HCT116 (cell line): ENCODE data around the gene PDCL2. TPM values are rescaled to one million over a fixed set of nuclear protein-coding genes. Genes with fewer than 3 reads are reported as not detected.

Experiments
- ATAC-seq: fragments of 200-7000 bp; cut with Tn5 transposase; 2 replicates; pipeline ENCODE4 v1.9.1; 2020; ENCODE audit warnings: mild to moderate bottlenecking, moderate library complexity
- BruUV-seq: library from RNA; stranded (reverse); fragments of 400-500 nt; replicated peaks from 2 replicates; lab custom pipeline; 2021; lab: Mats Ljungman, UMichigan
- CTCF ChIA-PET: fragments of 300-600 bp; sonication (Branson Sonifier 250); formaldehyde crosslinking; loops from one replicate; lab custom pipeline; 2021; ENCODE audit warnings: antibody characterized with exemption; lab: Charles Lee
- POLR2A ChIA-PET: fragments of 300-600, 350-600 bp; sonication (Branson Sonifier 250); formaldehyde crosslinking; loops from one replicate; lab custom pipeline; 2021; ENCODE audit warnings: antibody characterized with exemption; lab: Charles Lee
- RAD21 ChIA-PET, 2 experiments: fragments of 300-600 bp; sonication (Branson Sonifier 250); formaldehyde crosslinking; loops; one replicate each; lab custom pipeline; 2023; ENCODE audit warnings: low total read pairs in 2 of 2; ENCODE audit not compliant: uncharacterized antibody in 2 of 2, unreplicated experiment in 2 of 2, low non-redundant PET in 1 of 2; lab: Charles Lee
- DNase-seq: peaks from one replicate; pipeline ENCODE4 v3.0.0-alpha.2; 2010; ENCODE audit warnings: low read depth, low spot score
- H2AFZ ChIP-seq: fragments of 200-600 bp; shearing (Covaris generic), sonication (generic); 2 replicates; pipeline ENCODE4 v1.6.1; 2017; ENCODE audit warnings: low read depth, mixed run types, mixed read lengths, antibody characterized with exemption, low read length; ENCODE audit not compliant: poor library complexity, severe bottlenecking
- H3K27ac ChIP-seq: 2 replicates; pipeline ENCODE4 v1.5.1; 2012; ENCODE audit warnings: low read depth, low read length
- H3K27me3 ChIP-seq: fragments of 200-600 bp; sonication (generic); 2 replicates; pipeline ENCODE4 v1.6.1; 2016; ENCODE audit warnings: mixed run types, low read length, mixed read lengths; ENCODE audit not compliant: insufficient read depth
- H3K36me3 ChIP-seq, 2 experiments: fragments of 200-500 bp in 1 of 2; fragments of 200-600 bp in 1 of 2; sonication (Bioruptor generic) in 1 of 2; sonication (generic) in 1 of 2; 2 replicates each; pipeline versions ENCODE4 v1.5.1 to v1.6.1; 2014 to 2016; ENCODE audit warnings: low read length in 2 of 2, inconsistent platforms in 1 of 2, mixed read lengths in 1 of 2, mixed run types in 1 of 2; ENCODE audit not compliant: insufficient read depth in 2 of 2, control insufficient read depth in 1 of 2
- H3K4me1 ChIP-seq, 2 experiments: fragments of 200-600 bp in 1 of 2; sonication (generic) in 1 of 2; 2 replicates each; pipeline versions ENCODE4 v1.5.1 to v1.6.1; 2012 to 2017; ENCODE audit warnings: low read length in 2 of 2, inconsistent platforms in 1 of 2, mild to moderate bottlenecking in 1 of 2, mixed read lengths in 1 of 2, mixed run types in 1 of 2, moderate library complexity in 1 of 2; ENCODE audit not compliant: insufficient read depth in 2 of 2, control insufficient read depth in 1 of 2
- H3K4me2 ChIP-seq: fragments of 200-600 bp; sonication (generic); 2 replicates; pipeline ENCODE4 v1.6.1; 2017; ENCODE audit warnings: mixed run types, low read length, mixed read lengths
- H3K4me3 ChIP-seq, 2 experiments: fragments of 200-600 bp in 1 of 2; sonication (generic) in 1 of 2; replicated peaks in 1 of 2; 2 replicates each; pipeline ENCODE4 v1.5.1; 2011 to 2016; ENCODE audit warnings: low read length in 2 of 2, control low read depth in 1 of 2, low read depth in 1 of 2, mild to moderate bottlenecking in 1 of 2, mixed read lengths in 1 of 2, mixed run types in 1 of 2
- H3K79me2 ChIP-seq: fragments of 200-600 bp; sonication (generic); 2 replicates; pipeline ENCODE4 v1.6.1; 2017; ENCODE audit warnings: mild to moderate bottlenecking, mixed run types, low read length, moderate library complexity, mixed read lengths; ENCODE audit not compliant: insufficient read depth
- H3K9ac ChIP-seq: fragments of 200-600 bp; sonication (generic); 2 replicates; pipeline ENCODE4 v1.6.1; 2016; ENCODE audit warnings: low read length, mixed read lengths
- H3K9me2 ChIP-seq: fragments of 200-600 bp; sonication (generic), shearing (Covaris generic); 2 replicates; pipeline ENCODE4 v1.6.1; 2017; ENCODE audit warnings: mixed run types, mild to moderate bottlenecking, moderate library complexity; ENCODE audit not compliant: insufficient read depth
- H3K9me3 ChIP-seq, 2 experiments: fragments of 200-500 bp in 1 of 2; fragments of 200-600 bp in 1 of 2; sonication (Bioruptor generic) in 1 of 2; sonication (generic) in 1 of 2; 2 replicates each; pipeline ENCODE4 v1.6.1; 2014 to 2017; ENCODE audit warnings: low read length in 2 of 2, mixed read lengths in 2 of 2, inconsistent platforms in 1 of 2, low read depth in 1 of 2, mild to moderate bottlenecking in 1 of 2, mixed run types in 1 of 2, moderate library complexity in 1 of 2; ENCODE audit not compliant: control insufficient read depth in 1 of 2, insufficient read depth in 1 of 2
- H4K20me1 ChIP-seq: fragments of 200-600 bp; sonication (generic), shearing (Covaris generic); 2 replicates; pipeline ENCODE4 v1.6.1; 2017; ENCODE audit warnings: mixed run types, mild to moderate bottlenecking, moderate library complexity; ENCODE audit not compliant: insufficient read depth
- EGR1 ChIP-seq: IDR thresholded peaks from 2 replicates; pipeline ENCODE4 v1.6.1; 2012; ENCODE audit warnings: low read depth
- ELF1 ChIP-seq: IDR thresholded peaks from 2 replicates; pipeline ENCODE4 v1.6.1; 2012; ENCODE audit warnings: low read depth, borderline replicate concordance
- EZH2 ChIP-seq: fragments of 200-600 bp; sonication (generic); IDR thresholded peaks from 2 replicates; pipeline ENCODE4 v1.6.1; 2017; ENCODE audit warnings: antibody characterized with exemption, mixed run types
- POLR2A ChIP-seq: IDR thresholded peaks from 2 replicates; pipeline ENCODE4 v1.7.0; 2011; ENCODE audit warnings: borderline replicate concordance; ENCODE audit not compliant: insufficient read depth, insufficient read length; ENCODE audit errors: extremely low read depth
- RAD21 ChIP-seq: IDR thresholded peaks from 2 replicates; pipeline ENCODE4 v1.6.1; 2012; ENCODE audit warnings: low read depth, mild to moderate bottlenecking
- REST ChIP-seq: IDR thresholded peaks from 2 replicates; pipeline ENCODE4 v1.6.1; 2012; ENCODE audit warnings: low read depth
- YY1 ChIP-seq: IDR thresholded peaks from 2 replicates; pipeline ENCODE4 v1.6.1; 2011; ENCODE audit warnings: low read length, low read depth, moderate library complexity, mild to moderate bottlenecking; ENCODE audit not compliant: insufficient replicate concordance; ENCODE audit errors: extremely low read depth
- ZNF274 ChIP-seq: fragments of 200-500 bp; sonication (Bioruptor generic); IDR thresholded peaks from 2 replicates; pipeline ENCODE4 v1.6.1; 2014; ENCODE audit warnings: mild to moderate bottlenecking, low read depth, low read length, inconsistent platforms
- intact Hi-C: fragments of 100-400 bp; cut with micrococcal nuclease; formaldehyde crosslinking; loops from 2 replicates; pipeline ENCODE4 v1.10.0; 2022
- total RNA-seq: library from RNA; stranded (reverse); gene quantifications from one replicate; pipeline ENCODE4 v1.2.1, GENCODE V29; 2021; ENCODE audit not compliant: unreplicated experiment
- TF ChIP-seq, protein P1 (sequence below), 3 experiments: fragments of 200-600 bp in 1 of 3; sonication (generic) in 1 of 3; IDR thresholded peaks in 2 of 3; conservative IDR thresholded peaks in 1 of 3; 2 replicates each; pipeline ENCODE4 v1.5.1; 2012 to 2017; ENCODE audit warnings: low read depth in 2 of 3, low read length in 2 of 3, antibody characterized with exemption in 1 of 3, borderline replicate concordance in 1 of 3, control low read depth in 1 of 3, mild to moderate bottlenecking in 1 of 3, mixed read lengths in 1 of 3, mixed run types in 1 of 3, moderate library complexity in 1 of 3; ENCODE audit not compliant: insufficient read depth in 1 of 3
- TF ChIP-seq, protein P2 (sequence below): IDR thresholded peaks from 2 replicates; pipeline ENCODE4 v1.6.1; 2012

PDCL2 gene
- total RNA-seq, 1 experiment from 2014 or later, result 0.47 TPM

DNA sequence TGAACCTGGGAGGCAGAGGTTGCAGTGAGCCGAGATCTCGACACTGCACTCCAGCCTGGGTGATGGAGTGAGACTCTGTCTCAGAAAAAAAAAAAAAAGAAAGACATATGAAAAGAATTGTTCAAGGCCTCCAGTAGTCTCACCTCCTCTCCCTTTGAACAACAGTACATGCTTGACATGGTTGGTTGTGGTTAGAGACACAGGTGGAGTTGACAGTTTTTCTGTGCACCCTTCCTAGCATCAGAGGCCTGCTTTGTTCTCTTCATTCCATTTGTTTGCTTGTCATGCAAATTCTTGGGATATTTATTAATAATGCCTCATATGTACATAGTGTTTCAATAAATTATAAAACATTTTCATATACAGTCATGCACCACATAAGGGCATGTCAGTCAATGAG lies 18.3 kb upstream of the PDCL2 start:
- intact Hi-C loops, result no loop called here
- Histone ChIP-seq H2AFZ (no peak overlapping the region), H3K4me3 (no peak overlapping the region), H3K4me2 (no peak overlapping the region), H3K9me2 (no peaks in the 10 kb centered on the region), H3K27ac (no peak overlapping the region), H3K79me2 (peaks cover 19% of the 10 kb centered on the region; the same call in 1 of the 2 replicates), H3K9me3 (no peaks in the 10 kb centered on the region), H3K4me1 (peaks cover 3 to 15% of the 10 kb centered on the region in 2 experiments), H3K9ac (no peak overlapping the region), H3K36me3 (no peaks in the 10 kb centered on the region), H3K27me3 (no peaks in the 10 kb centered on the region), H4K20me1 (no peaks in the 10 kb centered on the region)
- no peak for ATAC-seq
- TF ChIP-seq, protein P1, sequence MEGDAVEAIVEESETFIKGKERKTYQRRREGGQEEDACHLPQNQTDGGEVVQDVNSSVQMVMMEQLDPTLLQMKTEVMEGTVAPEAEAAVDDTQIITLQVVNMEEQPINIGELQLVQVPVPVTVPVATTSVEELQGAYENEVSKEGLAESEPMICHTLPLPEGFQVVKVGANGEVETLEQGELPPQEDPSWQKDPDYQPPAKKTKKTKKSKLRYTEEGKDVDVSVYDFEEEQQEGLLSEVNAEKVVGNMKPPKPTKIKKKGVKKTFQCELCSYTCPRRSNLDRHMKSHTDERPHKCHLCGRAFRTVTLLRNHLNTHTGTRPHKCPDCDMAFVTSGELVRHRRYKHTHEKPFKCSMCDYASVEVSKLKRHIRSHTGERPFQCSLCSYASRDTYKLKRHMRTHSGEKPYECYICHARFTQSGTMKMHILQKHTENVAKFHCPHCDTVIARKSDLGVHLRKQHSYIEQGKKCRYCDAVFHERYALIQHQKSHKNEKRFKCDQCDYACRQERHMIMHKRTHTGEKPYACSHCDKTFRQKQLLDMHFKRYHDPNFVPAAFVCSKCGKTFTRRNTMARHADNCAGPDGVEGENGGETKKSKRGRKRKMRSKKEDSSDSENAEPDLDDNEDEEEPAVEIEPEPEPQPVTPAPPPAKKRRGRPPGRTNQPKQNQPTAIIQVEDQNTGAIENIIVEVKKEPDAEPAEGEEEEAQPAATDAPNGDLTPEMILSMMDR (IDR thresholded peaks at IDR 0.05 in 2 of 3, conservative IDR thresholded peaks at IDR 0.05 in 1 of 3; ENCODE audit: borderline replicate concordance in 1 of 3, insufficient read depth in 1 of 3, low read depth in 2 of 3, low read length in 2 of 3), result no peak
- TF ChIP-seq ELF1 (no peak), ZNF274 (no peak), EGR1 (no peak), POLR2A (no peak)
- ChIA-PET RAD21 (interaction anchor here in 1 of 2 experiments (0.9 kb wide), 1 partner anchor 27 kb away, joined by 3 read pairs; no protein-coding TSS in a partner anchor), POLR2A (no interaction called here), CTCF (no interaction called here)
- no peak for DNase-seq
- BruUV-seq, result no TSS peak

- no peaks in the 10 kb centered on the region for H3K27me3 ChIP-seq
- no peaks in the 10 kb centered on the region for H3K9me3 ChIP-seq
- H3K9ac ChIP-seq, result no peak overlapping the region
- no peaks in the 10 kb centered on the region for H4K20me1 ChIP-seq
- ChIA-PET POLR2A (no interaction called here), RAD21 (interaction anchor here in 1 of 2 experiments (0.9 kb wide), 1 partner anchor 28 kb away, joined by 3 read pairs; no protein-coding TSS in a partner anchor), CTCF (no interaction called here)
- no peaks in the 10 kb centered on the region for H3K36me3 ChIP-seq
- BruUV-seq, result no TSS peak
- peak overlapping the region; percentile 25; the same call in 1 of the 2 replicates for H3K4me2 ChIP-seq
- H3K9me2 ChIP-seq, result no peaks in the 10 kb centered on the region
- H3K27ac ChIP-seq, result no peak overlapping the region
- H3K79me2 ChIP-seq, result peaks cover 16% of the 10 kb centered on the region; the same call in 1 of the 2 replicates
- H2AFZ ChIP-seq, result no peak overlapping the region
- peak; percentile 75 for ATAC-seq
- peaks cover 3 to 15% of the 10 kb centered on the region in 2 experiments for H3K4me1 ChIP-seq
- intact Hi-C loops, result no loop called here
- no peak overlapping the region for H3K4me3 ChIP-seq
- DNase-seq, result no peak
- TF ChIP-seq REST (no peak), EZH2 (no peak), RAD21 (no peak), ZNF274 (no peak), YY1 (no peak), POLR2A (no peak)
- TF ChIP-seq, protein P2, sequence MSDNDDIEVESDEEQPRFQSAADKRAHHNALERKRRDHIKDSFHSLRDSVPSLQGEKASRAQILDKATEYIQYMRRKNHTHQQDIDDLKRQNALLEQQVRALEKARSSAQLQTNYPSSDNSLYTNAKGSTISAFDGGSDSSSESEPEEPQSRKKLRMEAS, result no peak
- TF ChIP-seq, protein P1 (IDR thresholded peaks at IDR 0.05 in 2 of 3, conservative IDR thresholded peaks at IDR 0.05 in 1 of 3; ENCODE audit: borderline replicate concordance in 1 of 3, insufficient read depth in 1 of 3, low read depth in 2 of 3, low read length in 2 of 3), result no peak
Observed at GRCh38 chr4:55609393-55609866, 17.4 kb upstream of the PDCL2 start.
